CD4-positive, alpha-beta T cell treated with Interleukin-17A for 1 hour (primary cell): ENCODE results near the gene ARHGAP24.

Experiments used
- DNase-seq: peaks from one replicate; pipeline ENCODE4 v3.0.0-alpha.2; 2020

Gene ARHGAP24

GRCh38 chr4:85707611-85708010 is 232.7 kb downstream of the ARHGAP24 start:
- DNase-seq: no peak

- no peak for DNase-seq
Measured at GRCh38 chr4:85708468-85708867, 233.5 kb downstream of the ARHGAP24 start.

GRCh38 chr4:85713005-85713404 is 238.1 kb downstream of the ARHGAP24 start:
- no peak for DNase-seq

- DNase-seq: no peak
Measured at GRCh38 chr4:85715991-85716737, 241.2 kb downstream of the ARHGAP24 start.

- DNase-seq: no peak
Measured at GRCh38 chr4:85717351-85717750, 242.4 kb downstream of the ARHGAP24 start.

GRCh38 chr4:85717847-85718246 is 242.9 kb downstream of the ARHGAP24 start:
- DNase-seq: no peak

- no peak for DNase-seq
Measured at GRCh38 chr4:85720735-85721134, 245.8 kb downstream of the ARHGAP24 start.

GRCh38 chr4:85722401-85722800 is 247.5 kb downstream of the ARHGAP24 start:
- no peak for DNase-seq

GRCh38 chr4:85722807-85723206 is 247.9 kb downstream of the ARHGAP24 start:
- no peak for DNase-seq

- DNase-seq: no peak
Measured at GRCh38 chr4:85724791-85725563, 250.0 kb downstream of the ARHGAP24 start.

GRCh38 chr4:85725721-85726170 is 250.8 kb downstream of the ARHGAP24 start:
- DNase-seq: no peak

GRCh38 chr4:85726555-85726954 is 251.6 kb downstream of the ARHGAP24 start:
- no peak for DNase-seq

GRCh38 chr4:85728464-85728863 is 253.5 kb downstream of the ARHGAP24 start:
- DNase-seq: no peak

- DNase-seq: no peak
Measured at GRCh38 chr4:85732124-85732523, 257.2 kb downstream of the ARHGAP24 start.

GRCh38 chr4:85733798-85734197 is 258.8 kb downstream of the ARHGAP24 start:
- DNase-seq: no peak

- no peak for DNase-seq
Measured at GRCh38 chr4:85734424-85734831, 259.5 kb downstream of the ARHGAP24 start.

- no peak for DNase-seq
Measured at GRCh38 chr4:85736571-85736970, 261.6 kb downstream of the ARHGAP24 start.

- DNase-seq: no peak
Measured at GRCh38 chr4:85737254-85737653, 262.3 kb downstream of the ARHGAP24 start.

GRCh38 chr4:85738721-85739120 is 263.8 kb downstream of the ARHGAP24 start:
- no peak for DNase-seq

GRCh38 chr4:85740431-85740861 is 265.5 kb downstream of the ARHGAP24 start:
- no peak for DNase-seq

GRCh38 chr4:85741381-85741780 is 266.4 kb downstream of the ARHGAP24 start:
- no peak for DNase-seq

GRCh38 chr4:85741921-85742591 is 267.1 kb downstream of the ARHGAP24 start:
- no peak for DNase-seq

- no peak for DNase-seq
Measured at GRCh38 chr4:85744950-85745349, 270.0 kb downstream of the ARHGAP24 start.

- DNase-seq: no peak
Measured at GRCh38 chr4:85745939-85746338, 271.0 kb downstream of the ARHGAP24 start.
